GM21529 (cell line): ENCODE results near the gene TRIM41.
A peak's percentile ranks its signal among the peaks of the same experiment; 100 is the strongest.
"Not testable (repeated sequence)": the region's sequence is repeated elsewhere in the genome, so short reads cannot be mapped to it uniquely, and the experiment has no call there.

Experiments used
- ATAC-seq: cut with Tn5 transposase; IDR thresholded peaks from one replicate; pipeline ENCODE4 v1.9.1; 2021; ENCODE audit not compliant: unreplicated experiment

TRIM41 gene

GRCh38 chr5:181246276-181247049 lies 23.4 kb downstream of the TRIM41 start:
- peak; percentile 44 for ATAC-seq

GRCh38 chr5:181248277-181248676 lies 25.2 kb downstream of the TRIM41 start:
- no peak for ATAC-seq

- no peak for ATAC-seq
These were observed 32.2 kb downstream of the TRIM41 start for GRCh38 chr5:181255276-181255675.

GRCh38 chr5:181255836-181256578 lies 32.9 kb downstream of the TRIM41 start:
- ATAC-seq, result no peak

DNA sequence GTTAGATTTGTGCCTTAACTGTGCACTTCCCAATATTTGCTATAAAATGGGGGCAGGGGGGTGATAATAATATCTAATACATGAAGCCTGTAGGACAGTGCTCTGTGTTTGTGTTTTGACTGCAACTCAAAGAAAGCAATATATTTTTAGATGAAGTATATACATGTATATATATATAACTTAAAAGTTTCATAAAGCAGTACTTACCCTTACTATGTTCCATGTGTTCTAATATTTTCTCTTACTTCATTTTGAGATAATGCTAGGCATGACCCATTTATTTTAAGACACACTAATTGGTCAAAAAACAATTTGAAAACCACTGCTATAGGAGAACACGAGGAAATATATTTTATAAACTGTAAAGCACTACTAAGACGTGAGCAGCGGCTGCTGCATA lies 35.5 kb downstream of the TRIM41 start:
- ATAC-seq, result no peak

DNA sequence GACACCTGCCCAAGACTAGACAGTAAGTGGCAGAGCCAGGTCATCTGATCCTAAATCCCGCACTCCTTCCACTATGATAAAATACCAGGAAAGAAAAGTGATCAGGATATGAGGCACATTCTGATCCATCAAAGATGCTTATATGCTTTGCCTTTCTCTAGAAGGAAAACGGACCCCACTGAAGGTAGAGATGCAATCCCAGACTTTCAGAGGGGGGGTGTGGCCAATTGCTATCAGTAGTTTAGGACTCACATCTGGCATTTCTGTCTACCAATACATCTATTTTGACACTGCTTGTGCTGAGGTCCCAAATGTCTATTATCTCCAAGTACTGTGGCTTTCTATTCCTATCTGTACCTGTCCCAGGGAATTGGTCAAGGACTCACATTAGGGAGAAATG lies 36.2 kb downstream of the TRIM41 start:
- no peak for ATAC-seq

DNA sequence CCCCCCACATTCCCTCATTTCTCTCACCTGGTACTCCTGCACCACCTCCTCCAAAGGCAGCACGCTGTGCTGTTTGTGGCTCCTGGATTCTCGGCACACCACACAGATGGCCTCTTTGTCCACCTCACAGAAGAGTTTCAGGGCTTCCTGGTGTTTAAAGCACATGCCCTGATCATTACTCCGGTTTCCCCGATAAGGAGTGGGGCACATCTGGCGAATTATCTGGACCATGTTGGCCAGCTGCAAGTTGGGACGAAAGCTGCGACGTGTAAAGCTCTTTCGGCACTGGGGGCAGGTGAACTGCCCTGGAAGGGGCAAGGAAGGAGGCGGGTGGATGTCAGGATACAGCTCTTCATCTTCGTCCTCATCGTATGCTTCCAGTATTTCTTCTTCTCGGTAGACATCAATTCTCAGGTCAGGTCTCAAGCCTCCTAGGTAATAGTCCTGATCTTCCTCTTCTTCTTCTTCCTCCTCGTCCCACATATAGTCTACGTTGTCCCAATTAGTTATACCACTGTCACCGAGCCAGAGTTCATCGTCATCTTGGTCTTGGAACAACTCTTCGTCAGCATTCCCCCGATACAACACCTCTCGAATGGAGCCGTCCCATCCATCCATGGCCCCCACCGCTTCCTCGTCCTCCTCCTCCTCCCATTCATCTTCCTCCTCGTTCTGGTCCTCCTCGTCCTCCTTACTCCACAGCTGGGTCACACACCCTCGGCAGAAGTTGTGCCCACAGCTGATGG lies 37.1 kb downstream of the TRIM41 start:
- ATAC-seq, result peak; percentile 1

DNA sequence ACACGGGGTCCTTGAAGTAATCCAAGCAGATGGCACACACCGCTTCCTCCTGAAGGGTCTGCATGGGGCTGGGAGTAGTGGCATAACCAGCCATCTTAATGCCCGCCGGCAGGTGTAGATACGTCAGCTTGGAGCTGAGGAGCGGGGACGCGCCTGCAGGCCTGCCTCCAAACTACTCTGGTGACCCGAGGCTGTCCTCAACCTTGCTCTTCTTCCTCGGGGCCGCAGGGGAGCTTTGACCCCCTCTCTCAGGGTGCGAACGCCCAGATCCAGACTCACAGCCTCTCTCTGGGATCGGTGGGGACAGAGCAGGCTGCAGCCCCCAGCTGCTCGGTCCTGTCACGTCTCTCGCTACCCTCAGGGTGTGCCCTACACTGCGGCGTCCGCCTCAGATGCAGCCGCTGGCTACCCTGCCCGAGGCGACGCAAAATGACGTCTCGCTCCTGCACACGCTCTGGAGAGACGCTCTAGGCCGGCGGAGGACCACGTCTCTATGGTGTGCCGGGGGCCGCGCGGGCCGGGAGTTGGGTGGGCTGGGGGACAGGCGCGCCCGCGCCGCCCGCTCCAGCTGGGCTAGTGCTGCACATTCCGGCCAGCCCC lies 37.7 kb downstream of the TRIM41 start, which contains the start of gene TRIM52:
Gene TRIM52, minus strand, starts transcription at position 424 of the 600 bp plus-strand sequence. Its CDS starts 330 bp downstream, at position 94.
- peak; percentile 82 for ATAC-seq

GRCh38 chr5:181261320-181262049 lies 38.4 kb downstream of the TRIM41 start:
- ATAC-seq, result peak; percentile 55

GRCh38 chr5:181263633-181264032 lies 40.6 kb downstream of the TRIM41 start:
- ATAC-seq, result no peak

DNA sequence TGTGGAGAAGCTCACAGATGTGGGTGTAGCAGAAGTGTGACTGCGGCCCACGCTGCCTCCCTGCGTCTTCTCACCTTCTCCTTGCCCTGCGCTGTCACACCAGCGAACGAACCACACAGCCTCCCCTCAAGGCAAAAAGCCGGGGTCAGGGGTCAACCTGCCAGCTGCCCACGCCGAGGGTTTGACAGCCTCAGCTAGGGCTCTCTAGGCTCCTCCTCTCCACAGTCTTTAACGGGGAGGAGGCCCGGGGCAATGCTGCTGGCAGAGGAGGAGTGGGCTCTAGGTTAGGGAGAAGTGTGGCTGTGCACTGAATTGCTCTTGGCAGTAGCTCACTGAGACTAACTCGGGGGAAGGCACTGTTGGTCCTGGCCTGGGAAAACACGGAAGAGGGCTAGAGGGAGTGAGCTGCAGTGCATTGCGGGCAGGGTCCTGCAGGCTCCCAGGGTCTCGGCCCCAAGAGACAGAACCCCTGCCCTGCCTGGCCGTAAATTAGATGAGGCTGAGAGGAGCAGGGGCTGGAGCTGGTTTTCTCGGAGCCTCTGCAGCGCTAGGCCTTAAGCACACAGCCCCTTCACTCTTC lies 42.1 kb downstream of the TRIM41 start:
- ATAC-seq, result no peak

- ATAC-seq, result not testable (repeated sequence)
These were observed 44.3 kb downstream of the TRIM41 start for GRCh38 chr5:181267291-181267904.

DNA sequence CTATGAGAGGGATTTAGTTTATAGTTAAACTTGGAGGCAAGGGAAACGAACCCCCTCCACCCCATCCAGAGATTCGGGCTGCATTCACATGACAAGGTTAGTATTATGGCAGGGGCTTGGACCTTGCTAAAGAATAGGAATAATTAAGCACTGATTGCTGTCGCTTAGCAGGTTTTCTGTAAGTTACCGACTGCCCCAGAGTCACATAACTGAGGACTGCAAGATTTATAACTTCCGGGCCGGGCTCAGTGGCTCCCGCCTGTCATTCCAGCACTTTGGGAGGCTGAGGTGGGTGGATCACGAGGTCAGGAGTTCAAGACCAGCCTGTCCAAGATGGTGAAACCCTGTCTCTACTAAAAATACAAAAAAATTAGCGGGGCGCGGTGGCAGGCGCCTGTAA lies 44.8 kb downstream of the TRIM41 start:
- ATAC-seq, result not testable (repeated sequence)

DNA sequence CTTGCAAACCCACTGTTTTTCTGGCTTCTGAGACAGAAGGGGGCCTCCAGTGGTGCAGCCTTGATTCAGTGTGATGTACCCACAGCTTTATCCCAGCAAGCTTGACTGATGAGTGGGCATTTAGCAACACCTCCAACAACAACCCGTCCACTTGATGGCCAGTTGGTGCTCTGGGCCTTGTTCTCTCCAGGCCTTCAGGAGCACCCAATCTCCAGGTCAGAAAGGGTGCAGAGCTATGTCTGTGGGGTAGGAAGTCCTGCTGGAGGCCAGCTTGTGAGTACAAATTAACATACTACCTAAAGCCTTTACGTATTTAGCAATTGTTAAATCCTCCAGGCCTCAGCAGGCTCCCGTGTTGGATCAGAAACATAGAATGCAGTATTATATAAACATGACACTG lies 48.0 kb downstream of the TRIM41 start:
- no peak for ATAC-seq

- ATAC-seq, result not testable (repeated sequence)
These were observed 50.3 kb downstream of the TRIM41 start for GRCh38 chr5:181273433-181273744.

- ATAC-seq, result no peak
These were observed 57.2 kb downstream of the TRIM41 start for GRCh38 chr5:181280251-181280762.

DNA sequence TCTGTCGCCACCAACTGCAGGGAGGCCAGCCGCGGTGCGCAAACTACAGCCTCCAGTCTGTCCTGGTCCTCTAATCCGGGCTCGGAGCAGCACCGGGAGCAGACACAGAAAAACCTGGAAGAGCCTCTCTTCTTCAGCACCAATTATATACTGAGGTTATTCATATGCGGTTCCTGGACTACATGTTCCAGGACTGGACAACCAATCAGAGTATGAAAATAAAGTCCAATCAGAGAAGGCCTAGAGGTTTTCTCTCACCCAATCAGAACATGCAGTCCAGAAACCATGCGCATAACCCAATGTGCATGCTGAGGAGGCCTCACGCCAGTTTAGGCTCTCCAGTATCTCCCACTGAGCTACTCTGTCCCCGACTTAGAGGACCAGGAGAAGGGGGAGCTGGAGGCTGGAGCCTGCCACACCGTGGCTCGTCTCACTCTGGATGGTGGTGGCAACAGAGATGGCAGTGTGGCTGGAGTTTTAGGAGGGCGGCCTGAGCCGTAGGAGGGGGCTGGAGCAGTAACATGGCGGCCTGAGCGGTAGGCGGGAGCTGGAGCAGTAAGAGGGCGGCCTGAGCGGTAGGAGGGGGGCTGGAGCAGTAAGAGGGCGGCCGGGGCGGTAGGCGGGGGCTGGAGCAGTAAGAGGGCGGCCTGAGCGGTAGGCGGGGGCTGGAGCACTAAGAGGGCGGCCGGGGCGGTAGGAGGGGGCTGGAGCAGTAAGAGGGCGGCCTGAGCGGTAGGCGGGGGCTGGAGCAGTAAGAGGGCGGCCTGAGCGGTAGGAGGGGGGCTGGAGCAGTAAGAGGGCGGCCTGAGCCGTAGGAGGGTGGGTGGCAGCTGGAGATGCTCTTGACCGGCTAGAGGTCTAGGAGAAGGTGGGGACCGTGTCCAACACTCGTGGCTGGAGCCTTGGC lies 58.2 kb downstream of the TRIM41 start:
- ATAC-seq, result no peak

DNA sequence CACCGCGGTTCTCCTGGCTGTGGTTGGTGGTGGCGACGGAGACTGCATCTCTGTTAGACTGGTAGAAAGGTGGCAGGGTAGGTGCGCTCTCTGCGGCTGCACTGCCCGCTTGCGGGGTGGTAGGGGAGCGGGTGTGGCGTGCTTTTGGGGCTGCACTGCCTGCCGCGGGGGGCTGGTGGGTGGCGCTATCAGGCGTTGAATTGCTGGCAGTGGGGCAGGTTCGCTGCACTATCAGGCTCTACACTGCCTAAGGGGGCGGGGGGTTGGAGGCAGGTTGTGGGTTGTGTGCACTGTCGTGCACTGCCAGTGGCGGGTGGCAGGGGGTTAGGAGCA lies 58.9 kb downstream of the TRIM41 start:
- no peak for ATAC-seq

- not testable (repeated sequence) for ATAC-seq
These were observed 59.3 kb downstream of the TRIM41 start for GRCh38 chr5:181282415-181282814.
